K562 (cell line): ENCODE data around the gene KIF5A. TPM values are rescaled to one million over a fixed set of nuclear protein-coding genes. Genes with fewer than 3 reads are reported as not detected.

Experiments used
- BHLHE40 ChIP-seq: IDR thresholded peaks from 2 replicates; pipeline ENCODE4 v1.6.1; 2011; ENCODE audit warnings: low read length, improper control_type of control experiment
- CBX5 ChIP-seq: IDR thresholded peaks from 2 replicates; pipeline ENCODE4 v1.6.1; 2014; ENCODE audit warnings: low read depth, borderline replicate concordance
- CHCHD3 ChIP-seq: fragments of 250-450 bp; sonication (Bioruptor Pico); IDR thresholded peaks from 2 replicates; pipeline ENCODE4 v2.1.2; 2022; ENCODE audit warnings: mild to moderate bottlenecking
- E2F8 ChIP-seq: fragments of 450-650 bp; IDR thresholded peaks from 2 replicates; pipeline ENCODE4 v1.7.1; 2018; ENCODE audit warnings: mild to moderate bottlenecking, low read depth; ENCODE audit not compliant: partially characterized antibody
- GTF2E2 ChIP-seq: fragments of 200-800 bp; sonication (Bioruptor generic); IDR thresholded peaks from 2 replicates; pipeline ENCODE4 v1.6.1; 2016; ENCODE audit warnings: missing genetic modification characterization, missing compliant biosample characterization
- L3MBTL2 ChIP-seq: fragments of 450-650 bp; IDR thresholded peaks from 2 replicates; pipeline ENCODE4 v1.6.1; 2016; ENCODE audit warnings: mild to moderate bottlenecking, moderate library complexity
- MEF2A ChIP-seq: IDR thresholded peaks from 2 replicates; pipeline ENCODE4 v1.6.1; 2011; ENCODE audit warnings: low read depth, mild to moderate bottlenecking, low read length, moderate library complexity; ENCODE audit not compliant: control insufficient read depth
- PML ChIP-seq: IDR thresholded peaks from 2 replicates; pipeline ENCODE4 v1.6.1; 2012; ENCODE audit warnings: low read length, inconsistent platforms
- SAFB ChIP-seq: fragments of 200-400 bp; formaldehyde crosslinking; IDR thresholded peaks from 2 replicates; pipeline ENCODE4 v1.6.1; 2017; ENCODE audit warnings: low read depth, low read length, borderline replicate concordance
- SMAD1 ChIP-seq: fragments of 150-350 bp; IDR thresholded peaks from 2 replicates; pipeline ENCODE4 v1.6.1; 2014; ENCODE audit warnings: low read length, low read depth; ENCODE audit not compliant: partially characterized antibody
- SMAD3 ChIP-seq: fragments of 450-650 bp; formaldehyde crosslinking; conservative IDR thresholded peaks from 2 replicates; pipeline ENCODE4 v1.4.0; 2020; ENCODE audit warnings: mild to moderate bottlenecking
- SMARCB1 ChIP-seq: IDR thresholded peaks from 2 replicates; pipeline ENCODE4 v1.6.1; 2011; ENCODE audit warnings: improper control_type of control experiment, low read depth; ENCODE audit not compliant: insufficient read length
- SP1 ChIP-seq: sonication (generic); formaldehyde crosslinking; IDR thresholded peaks from 2 replicates; pipeline ENCODE4 v1.8.1; 2022; ENCODE audit warnings: mild to moderate bottlenecking, missing genetic modification reagents
- TARDBP ChIP-seq: fragments of 450-650 bp; IDR thresholded peaks from 2 replicates; pipeline ENCODE4 v1.6.1; 2016
- ZBTB17 ChIP-seq: fragments of 450-650 bp; formaldehyde crosslinking; IDR thresholded peaks from 2 replicates; pipeline ENCODE4 v1.4.0; 2020; ENCODE audit warnings: mild to moderate bottlenecking
- ZNF551 ChIP-seq: fragments of 250-450 bp; sonication (Bioruptor Pico); IDR thresholded peaks from 2 replicates; pipeline ENCODE4 v1.5.0; 2021; ENCODE audit warnings: mild to moderate bottlenecking, moderate library complexity
- polyA plus RNA-seq, 8 experiments: library from polyadenylated mRNA; depleted of rRNA in 4 of 8; stranded (reverse) in 5 of 8; unstranded in 3 of 8; fragments of >200 nt; fragmentation: Nextera tagmentation in 2 of 8; fragmentation: Illumina TruSeq in 1 of 8; extraction: Ambion mirVana in 2 of 8; extraction: Trizol in 1 of 8; gene quantifications; 2 replicates each; pipeline versions ENCODE4 v1.2.1 to v1.2.3, GENCODE V29; 2011 to 2014; ENCODE audit warnings: inconsistent platforms in 1 of 8, missing spikeins in 1 of 8
- total RNA-seq, 7 experiments: library from RNA; depleted of rRNA in 6 of 7; stranded (reverse); fragments of >200 nt in 6 of 7; fragmentation: Illumina TruSeq in 2 of 7; extraction: Trizol in 2 of 7; gene quantifications; 2 replicates each; pipeline versions ENCODE4 v1.2.1 to v1.2.3, GENCODE V29; 2011 to 2021; ENCODE audit warnings: low replicate concordance in 1 of 7
- TF ChIP-seq, protein P1 (sequence below): sonication (generic); formaldehyde crosslinking; IDR thresholded peaks from 2 replicates; pipeline ENCODE4 v1.8.0; 2022; ENCODE audit warnings: missing genetic modification reagents, mild to moderate bottlenecking, borderline replicate concordance
- TF ChIP-seq, protein P2 (sequence below): fragments of 450-650 bp; formaldehyde crosslinking; conservative IDR thresholded peaks from 2 replicates; pipeline ENCODE4 v1.4.0; 2022; ENCODE audit warnings: mild to moderate bottlenecking, missing genetic modification characterization
- TF ChIP-seq, protein P3 (sequence below): fragments of 250-450 bp; sonication (Bioruptor Pico); IDR thresholded peaks from 2 replicates; pipeline ENCODE4 v1.5.0; 2020; ENCODE audit warnings: mild to moderate bottlenecking

The KIF5A gene
- total and polyA plus RNA-seq, 9 of the 15 experiments (the other 6 are each of a cell fraction or from before 2014, with no cell fraction given): 3.4 to 17.7 (median 8.0) TPM

- peak; percentile 11 for TF ChIP-seq E2F8
- no peak for TF ChIP-seq SMAD1
- no peak for TF ChIP-seq ZBTB17 (CRISPR knock-in tag)
- TF ChIP-seq, protein P1, sequence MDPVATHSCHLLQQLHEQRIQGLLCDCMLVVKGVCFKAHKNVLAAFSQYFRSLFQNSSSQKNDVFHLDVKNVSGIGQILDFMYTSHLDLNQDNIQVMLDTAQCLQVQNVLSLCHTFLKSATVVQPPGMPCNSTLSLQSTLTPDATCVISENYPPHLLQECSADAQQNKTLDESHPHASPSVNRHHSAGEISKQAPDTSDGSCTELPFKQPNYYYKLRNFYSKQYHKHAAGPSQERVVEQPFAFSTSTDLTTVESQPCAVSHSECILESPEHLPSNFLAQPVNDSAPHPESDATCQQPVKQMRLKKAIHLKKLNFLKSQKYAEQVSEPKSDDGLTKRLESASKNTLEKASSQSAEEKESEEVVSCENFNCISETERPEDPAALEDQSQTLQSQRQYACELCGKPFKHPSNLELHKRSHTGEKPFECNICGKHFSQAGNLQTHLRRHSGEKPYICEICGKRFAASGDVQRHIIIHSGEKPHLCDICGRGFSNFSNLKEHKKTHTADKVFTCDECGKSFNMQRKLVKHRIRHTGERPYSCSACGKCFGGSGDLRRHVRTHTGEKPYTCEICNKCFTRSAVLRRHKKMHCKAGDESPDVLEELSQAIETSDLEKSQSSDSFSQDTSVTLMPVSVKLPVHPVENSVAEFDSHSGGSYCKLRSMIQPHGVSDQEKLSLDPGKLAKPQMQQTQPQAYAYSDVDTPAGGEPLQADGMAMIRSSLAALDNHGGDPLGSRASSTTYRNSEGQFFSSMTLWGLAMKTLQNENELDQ (CRISPR knock-in tag): no peak
- TF ChIP-seq TARDBP: no peak
- TF ChIP-seq GTF2E2 (tag): no peak
- TF ChIP-seq, protein P2, sequence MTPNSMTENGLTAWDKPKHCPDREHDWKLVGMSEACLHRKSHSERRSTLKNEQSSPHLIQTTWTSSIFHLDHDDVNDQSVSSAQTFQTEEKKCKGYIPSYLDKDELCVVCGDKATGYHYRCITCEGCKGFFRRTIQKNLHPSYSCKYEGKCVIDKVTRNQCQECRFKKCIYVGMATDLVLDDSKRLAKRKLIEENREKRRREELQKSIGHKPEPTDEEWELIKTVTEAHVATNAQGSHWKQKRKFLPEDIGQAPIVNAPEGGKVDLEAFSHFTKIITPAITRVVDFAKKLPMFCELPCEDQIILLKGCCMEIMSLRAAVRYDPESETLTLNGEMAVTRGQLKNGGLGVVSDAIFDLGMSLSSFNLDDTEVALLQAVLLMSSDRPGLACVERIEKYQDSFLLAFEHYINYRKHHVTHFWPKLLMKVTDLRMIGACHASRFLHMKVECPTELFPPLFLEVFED (CRISPR knock-in tag): no peak; the same call in 1 of the 2 replicates
- TF ChIP-seq ZNF551 (CRISPR knock-in tag): 0 out of 2 replicates have a peak, but pooled peaks have one; percentile 62
- no peak for TF ChIP-seq CBX5
- no peak for TF ChIP-seq L3MBTL2
- TF ChIP-seq MEF2A: no peak
- TF ChIP-seq SMAD3: 0 out of 2 replicates have a peak, but pooled peaks have one; percentile 5
- TF ChIP-seq, protein P3, sequence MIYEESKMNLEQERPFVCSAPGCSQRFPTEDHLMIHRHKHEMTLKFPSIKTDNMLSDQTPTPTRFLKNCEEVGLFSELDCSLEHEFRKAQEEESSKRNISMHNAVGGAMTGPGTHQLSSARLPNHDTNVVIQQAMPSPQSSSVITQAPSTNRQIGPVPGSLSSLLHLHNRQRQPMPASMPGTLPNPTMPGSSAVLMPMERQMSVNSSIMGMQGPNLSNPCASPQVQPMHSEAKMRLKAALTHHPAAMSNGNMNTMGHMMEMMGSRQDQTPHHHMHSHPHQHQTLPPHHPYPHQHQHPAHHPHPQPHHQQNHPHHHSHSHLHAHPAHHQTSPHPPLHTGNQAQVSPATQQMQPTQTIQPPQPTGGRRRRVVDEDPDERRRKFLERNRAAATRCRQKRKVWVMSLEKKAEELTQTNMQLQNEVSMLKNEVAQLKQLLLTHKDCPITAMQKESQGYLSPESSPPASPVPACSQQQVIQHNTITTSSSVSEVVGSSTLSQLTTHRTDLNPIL: peak; percentile 30; the same call in 1 of the 2 replicates
- TF ChIP-seq BHLHE40: no peak
- no peak for TF ChIP-seq SMARCB1
- no peak for TF ChIP-seq SAFB
- 0 out of 2 replicates have a peak, but pooled peaks have one; percentile 2 for TF ChIP-seq SP1 (CRISPR knock-in tag)
- TF ChIP-seq PML: peak; percentile 19; the same call in 1 of the 2 replicates
- no peak for TF ChIP-seq CHCHD3 (CRISPR knock-in tag)
These were observed 34.4 kb upstream of the KIF5A start (continued) for GRCh38 chr12:57515408-57515933.
